ENCODE measurements around the gene LDLRAP1.

LDLRAP1 gene

DNA sequence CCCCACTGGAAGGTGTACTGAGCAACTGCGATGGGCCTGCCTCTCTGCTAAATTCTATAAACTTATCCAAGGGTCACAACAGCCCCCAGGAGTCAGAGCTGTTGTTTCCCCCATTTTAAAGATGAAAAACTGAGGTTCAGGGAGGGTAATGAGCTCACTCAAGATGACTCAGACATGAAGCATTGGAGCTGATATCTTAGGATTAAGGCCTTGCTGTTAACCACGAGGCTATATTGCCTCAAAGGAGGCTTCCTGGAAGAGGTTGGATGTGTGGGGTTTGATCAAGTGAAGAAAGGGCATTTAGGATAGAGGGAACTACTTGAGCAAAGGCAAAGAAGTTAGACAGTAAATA lies 6.7 kb downstream of the LDLRAP1 start:
- Histone ChIP-seq H3K36me3 (ENCODE audit: control insufficient read depth in 4 of 4, insufficient read depth in 4 of 4, low read length in 3 of 4) (no peaks in the 10 kb centered on the region), H3K4me1 (ENCODE audit: control extremely low read depth in 1 of 4, control insufficient read depth in 4 of 4, insufficient read depth in 4 of 4, low read length in 3 of 4) (peaks cover 3 to 83% (median 47%) of the 10 kb centered on the region in 4 experiments), H3K9me3 (ENCODE audit: control extremely low read depth in 1 of 5, control insufficient read depth in 4 of 5, insufficient read depth in 2 of 5, low read depth in 1 of 5, low read length in 4 of 5) (no peaks in the 10 kb centered on the region), H3K27me3 (replicated peaks in 2 of 5; ENCODE audit: control insufficient read depth in 4 of 5, insufficient read depth in 5 of 5, low read length in 4 of 5) (no peaks in the 10 kb centered on the region), H3K4me3 (ENCODE audit: control insufficient read depth in 1 of 7, extremely low read depth in 1 of 7, insufficient read depth in 4 of 7, low read depth in 2 of 7, low read length in 6 of 7) (peak overlapping the region in 2 of 7 experiments; percentile 6 to 37), H3K27ac (ENCODE audit: insufficient read depth in 1 of 2, low read depth in 1 of 2, low read length in 2 of 2, poor library complexity in 1 of 2, severe bottlenecking in 2 of 2) (peak overlapping the region in 1 of 2 experiments; percentile 74)
- 4% methylated on average over 2 of the region's 2 CpGs for WGBS (ENCODE audit: insufficient coverage)
- CTCF ChIA-PET: interaction anchor here (0.9 to 2.5 kb wide), 7 partner anchors 11 to 198 kb away, joined by 3 to 12 read pairs (median 3); no protein-coding TSS in a partner anchor
- POLR2A ChIA-PET: no interaction called here
- DNase-seq: no peak

DNA sequence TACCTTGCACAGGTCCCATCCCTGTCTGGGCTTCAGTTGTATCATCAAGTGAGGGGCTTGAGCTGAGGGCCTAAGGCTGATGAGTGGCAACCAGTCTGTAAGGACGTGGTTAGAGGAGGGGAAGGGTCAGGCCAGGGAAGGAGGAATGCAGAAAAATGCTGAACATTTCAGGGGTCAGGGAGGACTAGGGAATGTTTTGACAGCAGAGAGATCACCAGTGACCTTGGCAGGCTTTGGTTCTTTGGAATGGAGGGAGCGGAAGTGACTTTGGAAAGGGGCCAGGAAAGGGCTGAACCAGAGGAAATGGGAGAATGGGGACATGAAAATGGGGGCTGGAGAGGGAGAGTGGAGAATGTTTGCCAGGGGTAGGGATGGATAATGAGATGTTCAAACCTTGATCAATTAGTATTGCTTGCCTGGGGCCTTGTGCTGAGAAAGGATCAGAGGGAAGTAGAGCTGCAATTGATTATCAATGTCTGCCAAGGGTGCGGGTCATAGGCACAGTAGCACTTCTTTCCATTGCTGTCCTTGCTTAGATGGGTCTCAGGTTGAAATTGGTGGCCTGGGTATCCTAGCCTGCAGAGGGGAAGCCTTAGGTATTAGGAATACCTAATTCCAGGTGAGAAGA lies 7.4 kb downstream of the LDLRAP1 start:
- 97% methylated on average over 3 of the region's 3 CpGs for WGBS (ENCODE audit: insufficient coverage)
- Histone ChIP-seq H3K4me1 (ENCODE audit: control extremely low read depth in 1 of 4, control insufficient read depth in 4 of 4, insufficient read depth in 4 of 4, low read length in 3 of 4) (peaks cover 3 to 82% (median 45%) of the 10 kb centered on the region in 4 experiments), H3K4me3 (ENCODE audit: control insufficient read depth in 1 of 7, extremely low read depth in 1 of 7, insufficient read depth in 4 of 7, low read depth in 2 of 7, low read length in 6 of 7) (no peak overlapping the region), H3K27ac (ENCODE audit: insufficient read depth in 1 of 2, low read depth in 1 of 2, low read length in 2 of 2, poor library complexity in 1 of 2, severe bottlenecking in 2 of 2) (no peak overlapping the region), H3K9me3 (ENCODE audit: control extremely low read depth in 1 of 5, control insufficient read depth in 4 of 5, insufficient read depth in 2 of 5, low read depth in 1 of 5, low read length in 4 of 5) (no peaks in the 10 kb centered on the region), H3K36me3 (ENCODE audit: control insufficient read depth in 4 of 4, insufficient read depth in 4 of 4, low read length in 3 of 4) (no peaks in the 10 kb centered on the region), H3K27me3 (replicated peaks in 2 of 5; ENCODE audit: control insufficient read depth in 4 of 5, insufficient read depth in 5 of 5, low read length in 4 of 5) (no peaks in the 10 kb centered on the region)
- POLR2A ChIA-PET: no interaction called here
- CTCF ChIA-PET: interaction anchor here (0.9 to 2.5 kb wide), 6 partner anchors 10 to 198 kb away, joined by 3 to 12 read pairs (median 4); no protein-coding TSS in a partner anchor
- no peak for DNase-seq

GRCh38 chr1:25553749-25554429 lies 10.5 kb downstream of the LDLRAP1 start:
- Histone ChIP-seq H3K27ac (ENCODE audit: insufficient read depth in 1 of 2, low read depth in 1 of 2, low read length in 2 of 2, poor library complexity in 1 of 2, severe bottlenecking in 2 of 2) (no peak overlapping the region), H3K36me3 (ENCODE audit: control insufficient read depth in 4 of 4, insufficient read depth in 4 of 4, low read length in 3 of 4) (peaks cover 0 to 8% (median 2%) of the 10 kb centered on the region in 4 experiments), H3K9me3 (ENCODE audit: control extremely low read depth in 1 of 5, control insufficient read depth in 4 of 5, insufficient read depth in 2 of 5, low read depth in 1 of 5, low read length in 4 of 5) (no peaks in the 10 kb centered on the region), H3K4me3 (ENCODE audit: control insufficient read depth in 1 of 7, extremely low read depth in 1 of 7, insufficient read depth in 4 of 7, low read depth in 2 of 7, low read length in 6 of 7) (no peak overlapping the region), H3K27me3 (replicated peaks in 2 of 5; ENCODE audit: control insufficient read depth in 4 of 5, insufficient read depth in 5 of 5, low read length in 4 of 5) (no peaks in the 10 kb centered on the region), H3K4me1 (ENCODE audit: control extremely low read depth in 1 of 4, control insufficient read depth in 4 of 4, insufficient read depth in 4 of 4, low read length in 3 of 4) (peaks cover 11 to 89% (median 61%) of the 10 kb centered on the region in 4 experiments)
- no peak for DNase-seq
- WGBS (ENCODE audit: insufficient coverage): 94% methylated on average over 11 of the region's 11 CpGs
- POLR2A ChIA-PET: interaction anchor here (0.6 kb wide), 1 partner anchor 1593 kb away, joined by 3 read pairs; no protein-coding TSS in a partner anchor
- CTCF ChIA-PET: interaction anchor here (0.9 to 3.0 kb wide), 6 partner anchors 10 to 33 kb away, joined by 3 to 7 read pairs (median 4); partner anchors contain the start of gene LDLRAP1

GRCh38 chr1:25554430-25554780 lies 11.0 kb downstream of the LDLRAP1 start:
- H3K9me3 ChIP-seq (ENCODE audit: control extremely low read depth in 1 of 5, control insufficient read depth in 4 of 5, insufficient read depth in 2 of 5, low read depth in 1 of 5, low read length in 4 of 5): no peaks in the 10 kb centered on the region
- H3K4me1 ChIP-seq (ENCODE audit: control extremely low read depth in 1 of 4, control insufficient read depth in 4 of 4, insufficient read depth in 4 of 4, low read length in 3 of 4): peaks cover 9 to 89% (median 61%) of the 10 kb centered on the region in 4 experiments
- no peak for DNase-seq
- ChIA-PET POLR2A (no interaction called here), CTCF (interaction anchor here (1.0 to 3.0 kb wide), 3 partner anchors 10 to 18 kb away, joined by 3 to 7 read pairs (median 4); partner anchors contain the start of gene LDLRAP1)
- no peaks in the 10 kb centered on the region for H3K27me3 ChIP-seq (replicated peaks in 2 of 5; ENCODE audit: control insufficient read depth in 4 of 5, insufficient read depth in 5 of 5, low read length in 4 of 5)
- no peak overlapping the region for H3K4me3 ChIP-seq (ENCODE audit: control insufficient read depth in 1 of 7, extremely low read depth in 1 of 7, insufficient read depth in 4 of 7, low read depth in 2 of 7, low read length in 6 of 7)
- H3K36me3 ChIP-seq (ENCODE audit: control insufficient read depth in 4 of 4, insufficient read depth in 4 of 4, low read length in 3 of 4): peaks cover 0 to 13% (median 2%) of the 10 kb centered on the region in 4 experiments
- no peak overlapping the region for H3K27ac ChIP-seq (ENCODE audit: insufficient read depth in 1 of 2, low read depth in 1 of 2, low read length in 2 of 2, poor library complexity in 1 of 2, severe bottlenecking in 2 of 2)
- 95% methylated on average over 2 of the region's 3 CpGs for WGBS (ENCODE audit: insufficient coverage)

GRCh38 chr1:25554886-25555752 lies 11.7 kb downstream of the LDLRAP1 start:
- Histone ChIP-seq H3K9me3 (ENCODE audit: control extremely low read depth in 1 of 5, control insufficient read depth in 4 of 5, insufficient read depth in 2 of 5, low read depth in 1 of 5, low read length in 4 of 5) (no peaks in the 10 kb centered on the region), H3K27me3 (replicated peaks in 2 of 5; ENCODE audit: control insufficient read depth in 4 of 5, insufficient read depth in 5 of 5, low read length in 4 of 5) (no peaks in the 10 kb centered on the region), H3K4me1 (ENCODE audit: control extremely low read depth in 1 of 4, control insufficient read depth in 4 of 4, insufficient read depth in 4 of 4, low read length in 3 of 4) (peaks cover 10 to 89% (median 61%) of the 10 kb centered on the region in 4 experiments), H3K4me3 (ENCODE audit: control insufficient read depth in 1 of 7, extremely low read depth in 1 of 7, insufficient read depth in 4 of 7, low read depth in 2 of 7, low read length in 6 of 7) (no peak overlapping the region), H3K36me3 (ENCODE audit: control insufficient read depth in 4 of 4, insufficient read depth in 4 of 4, low read length in 3 of 4) (peaks cover 0 to 13% (median 2%) of the 10 kb centered on the region in 4 experiments), H3K27ac (ENCODE audit: insufficient read depth in 1 of 2, low read depth in 1 of 2, low read length in 2 of 2, poor library complexity in 1 of 2, severe bottlenecking in 2 of 2) (no peak overlapping the region)
- DNase-seq: peak in 2 of 3 donors; percentile 46 to 48
- ChIA-PET CTCF (interaction anchor here (1.1 to 3.0 kb wide), 3 partner anchors 11 to 23 kb away, joined by 4 to 11 read pairs (median 7); partner anchors contain the start of gene LDLRAP1), POLR2A (no interaction called here)
- 90% methylated on average over 7 of the region's 14 CpGs for WGBS (ENCODE audit: insufficient coverage)

GRCh38 chr1:25555753-25556092 lies 12.3 kb downstream of the LDLRAP1 start:
- no peaks in the 10 kb centered on the region for H3K9me3 ChIP-seq (ENCODE audit: control extremely low read depth in 1 of 5, control insufficient read depth in 4 of 5, insufficient read depth in 2 of 5, low read depth in 1 of 5, low read length in 4 of 5)
- WGBS (ENCODE audit: insufficient coverage): 97% methylated on average over 4 of the region's 5 CpGs
- H3K27ac ChIP-seq (ENCODE audit: insufficient read depth in 1 of 2, low read depth in 1 of 2, low read length in 2 of 2, poor library complexity in 1 of 2, severe bottlenecking in 2 of 2): no peak overlapping the region
- no peak for DNase-seq
- no peaks in the 10 kb centered on the region for H3K27me3 ChIP-seq (replicated peaks in 2 of 5; ENCODE audit: control insufficient read depth in 4 of 5, insufficient read depth in 5 of 5, low read length in 4 of 5)
- POLR2A ChIA-PET: interaction anchor here (1.1 kb wide), 1 partner anchor 196 kb away, joined by 3 read pairs; no protein-coding TSS in a partner anchor
- CTCF ChIA-PET: interaction anchor here (2.4 to 3.0 kb wide), 2 partner anchors 16 to 23 kb away, joined by 7 to 11 read pairs; no protein-coding TSS in a partner anchor
- H3K4me3 ChIP-seq (ENCODE audit: control insufficient read depth in 1 of 7, extremely low read depth in 1 of 7, insufficient read depth in 4 of 7, low read depth in 2 of 7, low read length in 6 of 7): no peak overlapping the region
- H3K36me3 ChIP-seq (ENCODE audit: control insufficient read depth in 4 of 4, insufficient read depth in 4 of 4, low read length in 3 of 4): peaks cover 0 to 13% (median 2%) of the 10 kb centered on the region in 4 experiments
- peaks cover 10 to 89% (median 62%) of the 10 kb centered on the region in 4 experiments for H3K4me1 ChIP-seq (ENCODE audit: control extremely low read depth in 1 of 4, control insufficient read depth in 4 of 4, insufficient read depth in 4 of 4, low read length in 3 of 4)
